Coronary artery (tissue), 2 donors: ENCODE results near the gene PREP.

Experiments
- DNase-seq: peaks from one replicate; pipeline ENCODE4 v3.0.0-alpha.2; 2017; ENCODE audit warnings: low spot score
- H3K27ac ChIP-seq, 2 donors: fragments of 200-600 bp; sonication (generic); one replicate each; pipeline ENCODE4 v1.5.1; 2016 to 2019
- H3K4me3 ChIP-seq: fragments of 200-600 bp; sonication (generic); 2 replicates; pipeline ENCODE4 v1.5.1; 2016; ENCODE audit warnings: mild to moderate bottlenecking, moderate library complexity
- CTCF ChIP-seq: fragments of 200-600 bp; sonication (generic); IDR thresholded peaks from one replicate; pipeline ENCODE4 v1.5.1; 2019; ENCODE audit warnings: antibody characterized with exemption

PREP gene

GRCh38 chr6:105397987-105398386 lies 4.9 kb downstream of the PREP start:
- no peak for TF ChIP-seq CTCF
- no peak for DNase-seq
- H3K27ac ChIP-seq, result no peak overlapping the region
- H3K4me3 ChIP-seq, result no peak overlapping the region

DNA sequence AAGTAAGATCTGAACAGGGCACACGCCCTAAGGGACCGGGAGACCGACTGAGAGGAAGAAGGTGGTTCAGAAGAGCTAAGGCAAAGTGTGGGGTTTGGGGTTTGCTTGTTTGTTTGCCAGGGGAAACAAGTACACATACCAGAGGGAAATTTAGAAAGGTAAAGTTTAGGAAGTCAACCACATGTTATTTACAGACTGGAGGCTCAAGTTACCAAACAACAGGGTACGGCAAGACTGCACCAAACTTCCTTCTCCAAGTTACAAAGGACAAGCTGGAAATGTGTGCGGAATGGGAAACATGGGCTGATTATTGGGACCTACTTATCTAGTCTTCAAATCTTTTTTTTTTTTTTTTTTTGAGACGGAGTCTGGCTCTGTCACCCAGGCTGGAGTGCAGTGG lies 11.2 kb downstream of the PREP start:
- no peak for TF ChIP-seq CTCF

DNA sequence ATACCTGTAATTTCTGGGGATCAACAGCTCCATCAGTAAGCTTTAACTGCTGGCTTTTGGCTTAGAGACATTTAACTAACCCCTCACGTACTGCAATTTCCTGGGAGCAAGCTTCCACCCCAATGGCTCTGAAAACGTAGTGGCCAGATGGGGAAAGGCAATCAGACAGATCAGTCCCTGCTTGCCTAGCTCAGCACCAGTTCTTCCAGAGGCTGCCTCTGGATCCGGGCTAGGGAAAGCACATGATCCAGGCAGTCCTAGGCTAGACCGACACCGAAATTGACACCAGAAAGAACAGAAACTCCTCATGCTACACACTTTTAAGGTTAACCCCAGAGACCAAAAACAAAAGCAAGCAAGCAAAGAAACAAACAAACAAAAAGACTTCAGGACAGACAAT lies 13.3 kb downstream of the PREP start:
- no peak overlapping the region for H3K27ac ChIP-seq
- DNase-seq, result no peak
- H3K4me3 ChIP-seq, result no peak overlapping the region
- TF ChIP-seq CTCF, result no peak

More for the DNA sequence above, 11.2 kb downstream of the PREP start:
- DNase-seq, result no peak
- Histone ChIP-seq H3K4me3 (no peak overlapping the region), H3K27ac (no peak overlapping the region)

DNA sequence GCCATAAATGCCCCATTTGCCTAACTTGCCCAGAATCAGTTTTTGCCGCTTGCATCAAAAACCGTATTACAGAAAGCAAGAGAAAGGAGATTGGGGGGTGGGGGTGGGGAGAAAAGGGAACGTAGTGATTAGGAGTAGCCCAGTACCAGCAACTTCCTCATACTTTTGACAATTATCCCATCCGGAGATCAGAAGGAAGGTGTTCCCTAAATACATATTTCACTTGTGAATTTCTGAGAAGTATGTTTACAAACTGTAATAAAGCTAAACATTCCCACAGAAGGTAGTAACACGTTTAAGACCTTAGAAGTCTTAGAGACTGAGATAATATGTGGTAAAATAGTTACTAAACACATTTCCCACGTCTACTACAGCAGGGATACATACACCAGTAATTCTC lies 14.5 kb downstream of the PREP start:
- Histone ChIP-seq H3K4me3 (no peak overlapping the region), H3K27ac (no peak overlapping the region)
- no peak for TF ChIP-seq CTCF
- no peak for DNase-seq

GRCh38 chr6:105384004-105384403 lies 18.9 kb downstream of the PREP start:
- no peak overlapping the region for H3K4me3 ChIP-seq
- no peak for DNase-seq
- no peak for TF ChIP-seq CTCF
- no peak overlapping the region for H3K27ac ChIP-seq

- Histone ChIP-seq H3K27ac (no peak overlapping the region), H3K4me3 (no peak overlapping the region)
- no peak for DNase-seq
- TF ChIP-seq CTCF, result no peak
These were observed 19.9 kb downstream of the PREP start for GRCh38 chr6:105382958-105383357.

GRCh38 chr6:105382496-105382895 lies 20.4 kb downstream of the PREP start:
- DNase-seq, result no peak
- no peak for TF ChIP-seq CTCF
- no peak overlapping the region for H3K4me3 ChIP-seq
- no peak overlapping the region for H3K27ac ChIP-seq
